ENCODE results near the gene GRIP2. TPM values are rescaled to one million over a fixed set of nuclear protein-coding genes. Genes with fewer than 3 reads are reported as not detected.

Gene GRIP2
- total and polyA plus RNA-seq, 2 experiments from 2014 or later: 0.73 to 2.4 TPM

- Histone ChIP-seq H3K27me3 (no peaks in the 10 kb centered on the region), H3K9me2 (replicated peaks; ENCODE audit: insufficient read depth) (no peaks in the 10 kb centered on the region), H4K20me1 (ENCODE audit: insufficient read depth, poor library complexity, severe bottlenecking) (no peaks in the 10 kb centered on the region), H3K4me2 (no peak overlapping the region), H3K36me3 (replicated peaks; ENCODE audit: insufficient read depth, low read depth) (no peaks in the 10 kb centered on the region), H3K4me1 (ENCODE audit: insufficient read depth) (no peaks in the 10 kb centered on the region), H3K79me2 (no peaks in the 10 kb centered on the region), H2AFZ (no peak overlapping the region), H3K27ac (no peak overlapping the region), H3K4me3 (no peak overlapping the region), H3K9me3 (ENCODE audit: low read depth) (no peaks in the 10 kb centered on the region)
- 93% methylated on average over 17 of the region's 17 CpGs for WGBS (ENCODE audit: low lambda C conversion rate, missing lambda C conversion rate)
- no peak for TF ChIP-seq EZH2 (IDR thresholded peaks at IDR 0.05; ENCODE audit: borderline replicate concordance)
- TF ChIP-seq EZH2phosphoT487 (IDR thresholded peaks at IDR 0.05; ENCODE audit: low read depth, severe bottlenecking, unreplicated experiment): no peak
- no peak for TF ChIP-seq CTCF (IDR thresholded peaks at IDR 0.05; ENCODE audit: poor library complexity)
- no peak for DNase-seq (ENCODE audit: low spot score)
These were observed 55.4 kb downstream of the GRIP2 start for GRCh38 chr3:14484741-14485140.

- Histone ChIP-seq H3K9me3 (ENCODE audit: low read depth) (no peaks in the 10 kb centered on the region), H3K4me2 (no peak overlapping the region), H3K27me3 (no peaks in the 10 kb centered on the region), H3K4me1 (ENCODE audit: insufficient read depth) (no peaks in the 10 kb centered on the region), H3K9me2 (replicated peaks; ENCODE audit: insufficient read depth) (no peaks in the 10 kb centered on the region), H3K36me3 (replicated peaks; ENCODE audit: insufficient read depth, low read depth) (peaks cover under 1% of the 10 kb centered on the region), H4K20me1 (ENCODE audit: insufficient read depth, poor library complexity, severe bottlenecking) (no peaks in the 10 kb centered on the region), H3K27ac (no peak overlapping the region), H3K79me2 (no peaks in the 10 kb centered on the region), H3K4me3 (no peak overlapping the region), H2AFZ (no peak overlapping the region)
- WGBS (ENCODE audit: low lambda C conversion rate, missing lambda C conversion rate): 100% methylated on average over 1 of the region's 1 CpG
- no peak for DNase-seq (ENCODE audit: low spot score)
- TF ChIP-seq EZH2phosphoT487 (IDR thresholded peaks at IDR 0.05; ENCODE audit: low read depth, severe bottlenecking, unreplicated experiment): no peak
- TF ChIP-seq EZH2 (IDR thresholded peaks at IDR 0.05; ENCODE audit: borderline replicate concordance): no peak
- no peak for TF ChIP-seq CTCF (IDR thresholded peaks at IDR 0.05; ENCODE audit: poor library complexity)
These were observed 56.9 kb downstream of the GRIP2 start for GRCh38 chr3:14483286-14483685.

GRCh38 chr3:14482271-14482721, 57.8 kb downstream of the GRIP2 start:
- no peak overlapping the region for H2AFZ ChIP-seq
- no peaks in the 10 kb centered on the region for H3K27me3 ChIP-seq
- H3K79me2 ChIP-seq: no peaks in the 10 kb centered on the region
- H4K20me1 ChIP-seq (ENCODE audit: insufficient read depth, poor library complexity, severe bottlenecking): no peaks in the 10 kb centered on the region
- H3K4me2 ChIP-seq: no peak overlapping the region
- no peaks in the 10 kb centered on the region for H3K4me1 ChIP-seq (ENCODE audit: insufficient read depth)
- no peak overlapping the region for H3K4me3 ChIP-seq
- DNase-seq (ENCODE audit: low spot score): no peak
- H3K9me2 ChIP-seq (replicated peaks; ENCODE audit: insufficient read depth): no peaks in the 10 kb centered on the region
- H3K36me3 ChIP-seq (replicated peaks; ENCODE audit: insufficient read depth, low read depth): peaks cover 4% of the 10 kb centered on the region
- no peak for TF ChIP-seq EZH2 (IDR thresholded peaks at IDR 0.05; ENCODE audit: borderline replicate concordance)
- TF ChIP-seq CTCF (IDR thresholded peaks at IDR 0.05; ENCODE audit: poor library complexity): no peak
- no peak for TF ChIP-seq EZH2phosphoT487 (IDR thresholded peaks at IDR 0.05; ENCODE audit: low read depth, severe bottlenecking, unreplicated experiment)
- 72% methylated on average over 2 of the region's 2 CpGs for WGBS (ENCODE audit: low lambda C conversion rate, missing lambda C conversion rate)
- no peaks in the 10 kb centered on the region for H3K9me3 ChIP-seq (ENCODE audit: low read depth)
- no peak overlapping the region for H3K27ac ChIP-seq

- no peaks in the 10 kb centered on the region for H3K9me2 ChIP-seq (replicated peaks; ENCODE audit: insufficient read depth)
- H3K27ac ChIP-seq: no peak overlapping the region
- no peaks in the 10 kb centered on the region for H3K79me2 ChIP-seq
- H3K4me1 ChIP-seq (ENCODE audit: insufficient read depth): no peaks in the 10 kb centered on the region
- H3K27me3 ChIP-seq: no peaks in the 10 kb centered on the region
- TF ChIP-seq EZH2 (IDR thresholded peaks at IDR 0.05; ENCODE audit: borderline replicate concordance) (no peak), EZH2phosphoT487 (IDR thresholded peaks at IDR 0.05; ENCODE audit: low read depth, severe bottlenecking, unreplicated experiment) (no peak), CTCF (IDR thresholded peaks at IDR 0.05; ENCODE audit: poor library complexity) (no peak)
- H3K9me3 ChIP-seq (ENCODE audit: low read depth): no peaks in the 10 kb centered on the region
- DNase-seq (ENCODE audit: low spot score): no peak
- no peaks in the 10 kb centered on the region for H4K20me1 ChIP-seq (ENCODE audit: insufficient read depth, poor library complexity, severe bottlenecking)
- WGBS (ENCODE audit: low lambda C conversion rate, missing lambda C conversion rate): 95% methylated on average over 13 of the region's 13 CpGs
- no peak overlapping the region for H3K4me3 ChIP-seq
- no peak overlapping the region for H3K4me2 ChIP-seq
- no peak overlapping the region for H2AFZ ChIP-seq
- peaks cover 4% of the 10 kb centered on the region for H3K36me3 ChIP-seq (replicated peaks; ENCODE audit: insufficient read depth, low read depth)
These were observed 58.5 kb downstream of the GRIP2 start for GRCh38 chr3:14481646-14482036.

Data from hepatocyte (in vitro differentiated cells).